Astrocyte (in vitro differentiated cells and primary cell): Measurements from ENCODE around the gene TTK.

ENCODE experiments used
- CTCF ChIP-seq: IDR thresholded peaks from 2 replicates; pipeline ENCODE4 v1.5.1; 2011; ENCODE audit warnings: low read depth, mild to moderate bottlenecking, inconsistent platforms, low read length, moderate library complexity; ENCODE audit not compliant: insufficient read depth
- EZH2 ChIP-seq: IDR thresholded peaks from 2 replicates; pipeline ENCODE4 v1.6.1; 2012; ENCODE audit warnings: mild to moderate bottlenecking, low read length, inconsistent platforms; ENCODE audit not compliant: insufficient read depth

- no peak for TF ChIP-seq CTCF
- TF ChIP-seq EZH2: no peak
Observed at GRCh38 chr6:79954849-79955248, 49.6 kb upstream of the TTK start.
